Ascending aorta (tissue), 2 donors: ENCODE measurements around the gene RAP1GAP2. TPM values are rescaled to one million over a fixed set of nuclear protein-coding genes. Genes with fewer than 3 reads are reported as not detected.

Experiments used
- DNase-seq, 2 donors: peaks; one replicate each; pipeline ENCODE4 v3.0.0-alpha.2; 2019; ENCODE audit warnings: low spot score in 2 of 2
- H3K27ac ChIP-seq, 2 donors: fragments of 200-600 bp; sonication (generic); one replicate each; pipeline ENCODE4 v1.5.1; 2016 to 2017; ENCODE audit warnings: mild to moderate bottlenecking in 1 of 2
- H3K27me3 ChIP-seq: fragments of 200-600 bp; sonication (generic); one replicate; pipeline ENCODE4 v1.5.1; 2017
- H3K36me3 ChIP-seq, 2 donors: fragments of 200-600 bp; sonication (generic); one replicate each; pipeline ENCODE4 v1.5.1; 2016
- H3K4me1 ChIP-seq, 2 donors: fragments of 200-600 bp; sonication (generic); one replicate each; pipeline ENCODE4 v1.5.1; 2016 to 2017; ENCODE audit warnings: mild to moderate bottlenecking in 1 of 2
- H3K4me3 ChIP-seq, 2 donors: fragments of 200-600 bp; sonication (generic); one replicate each; pipeline ENCODE4 v1.5.1; 2016 to 2017; ENCODE audit warnings: mild to moderate bottlenecking in 1 of 2
- H3K9me3 ChIP-seq, 2 donors: fragments of 200-600 bp; sonication (generic); one replicate each; pipeline ENCODE4 v1.5.1; 2016
- CTCF ChIP-seq, 3 experiments: fragments of 200-600 bp in 2 of 3; fragments of 450-650 bp in 1 of 3; sonication (generic) in 2 of 3; IDR thresholded peaks; one replicate each; pipeline ENCODE4 v1.5.1; 2016 to 2019; ENCODE audit warnings: antibody characterized with exemption in 3 of 3, mild to moderate bottlenecking in 1 of 3, moderate library complexity in 1 of 3
- intact Hi-C: fragments of 100-400 bp; cut with DNase I; formaldehyde crosslinking; loops from one replicate; pipeline ENCODE4 v1.15.1; 2023
- total RNA-seq: library from RNA; depleted of rRNA; stranded (reverse); fragments of >200 nt; gene quantifications from one replicate; pipeline ENCODE4 v1.1.0, GENCODE V29; 2016

The RAP1GAP2 gene
- total RNA-seq, 1 donor from 2014 or later, result 1.6 TPM

- TF ChIP-seq CTCF (IDR thresholded peaks at IDR 0.05), result no peak
- H3K9me3 ChIP-seq, result no peaks in the 10 kb centered on the region
- no peak for DNase-seq
- H3K27ac ChIP-seq, result no peak overlapping the region
- no peaks in the 10 kb centered on the region for H3K36me3 ChIP-seq
- H3K27me3 ChIP-seq, result no peaks in the 10 kb centered on the region
- intact Hi-C loops, result no loop called here
- H3K4me1 ChIP-seq, result no peaks in the 10 kb centered on the region
- no peak overlapping the region for H3K4me3 ChIP-seq
Observed at GRCh38 chr17:2899906-2900305, 103.7 kb downstream of the RAP1GAP2 start.

GRCh38 chr17:2900842-2901241 is 104.6 kb downstream of the RAP1GAP2 start:
- Histone ChIP-seq H3K27ac (no peak overlapping the region), H3K36me3 (no peaks in the 10 kb centered on the region), H3K27me3 (no peaks in the 10 kb centered on the region), H3K4me1 (no peaks in the 10 kb centered on the region), H3K4me3 (no peak overlapping the region), H3K9me3 (no peaks in the 10 kb centered on the region)
- DNase-seq, result no peak
- TF ChIP-seq CTCF (IDR thresholded peaks at IDR 0.05), result no peak
- intact Hi-C loops, result no loop called here

- no peaks in the 10 kb centered on the region for H3K9me3 ChIP-seq
- no peaks in the 10 kb centered on the region for H3K4me1 ChIP-seq
- no peak overlapping the region for H3K4me3 ChIP-seq
- DNase-seq, result no peak
- TF ChIP-seq CTCF (IDR thresholded peaks at IDR 0.05), result no peak
- H3K27ac ChIP-seq, result no peak overlapping the region
- intact Hi-C loops, result no loop called here
- H3K27me3 ChIP-seq, result no peaks in the 10 kb centered on the region
- no peaks in the 10 kb centered on the region for H3K36me3 ChIP-seq
Observed at GRCh38 chr17:2901582-2901981, 105.3 kb downstream of the RAP1GAP2 start.

GRCh38 chr17:2902546-2902945 is 106.3 kb downstream of the RAP1GAP2 start:
- intact Hi-C loops, result no loop called here
- Histone ChIP-seq H3K27ac (no peak overlapping the region), H3K9me3 (no peaks in the 10 kb centered on the region), H3K4me3 (no peak overlapping the region), H3K27me3 (no peaks in the 10 kb centered on the region), H3K36me3 (no peaks in the 10 kb centered on the region), H3K4me1 (no peaks in the 10 kb centered on the region)
- TF ChIP-seq CTCF (IDR thresholded peaks at IDR 0.05), result no peak
- no peak for DNase-seq

- no peak for DNase-seq
- Histone ChIP-seq H3K4me3 (no peak overlapping the region), H3K27ac (no peak overlapping the region), H3K27me3 (no peaks in the 10 kb centered on the region), H3K36me3 (no peaks in the 10 kb centered on the region), H3K4me1 (no peaks in the 10 kb centered on the region), H3K9me3 (no peaks in the 10 kb centered on the region)
- intact Hi-C loops, result no loop called here
- TF ChIP-seq CTCF (IDR thresholded peaks at IDR 0.05), result no peak
Observed at GRCh38 chr17:2903193-2903974, 107.1 kb downstream of the RAP1GAP2 start.
